ENCODE measurements around the gene NKAIN2.
A peak's percentile ranks its signal among the peaks of the same experiment; 100 is the strongest.
"Not testable (repeated sequence)": the region's sequence is repeated elsewhere in the genome, so short reads cannot be mapped to it uniquely, and the experiment has no call there.

The NKAIN2 gene

DNA sequence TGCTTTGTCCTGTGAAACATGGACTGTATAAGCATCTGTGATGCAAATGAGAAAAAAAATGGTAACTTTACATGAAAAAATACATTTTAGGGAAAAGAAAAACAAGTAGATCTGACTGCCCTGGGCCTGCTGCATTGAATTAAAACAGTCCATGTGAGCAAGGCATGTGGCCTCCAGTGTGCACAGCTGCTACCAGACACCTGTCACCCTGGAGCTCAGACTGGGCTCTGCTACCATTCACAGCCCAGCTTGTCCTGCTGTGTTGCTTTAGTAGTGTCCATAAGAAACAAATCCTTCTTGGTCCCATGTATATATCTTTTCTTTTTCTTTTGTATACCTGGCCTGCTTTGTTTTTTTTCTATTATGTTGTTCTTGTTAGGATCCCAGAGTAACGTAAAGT lies 315.9 kb downstream of the NKAIN2 start:
- DNase-seq = peak; percentile 96

DNA sequence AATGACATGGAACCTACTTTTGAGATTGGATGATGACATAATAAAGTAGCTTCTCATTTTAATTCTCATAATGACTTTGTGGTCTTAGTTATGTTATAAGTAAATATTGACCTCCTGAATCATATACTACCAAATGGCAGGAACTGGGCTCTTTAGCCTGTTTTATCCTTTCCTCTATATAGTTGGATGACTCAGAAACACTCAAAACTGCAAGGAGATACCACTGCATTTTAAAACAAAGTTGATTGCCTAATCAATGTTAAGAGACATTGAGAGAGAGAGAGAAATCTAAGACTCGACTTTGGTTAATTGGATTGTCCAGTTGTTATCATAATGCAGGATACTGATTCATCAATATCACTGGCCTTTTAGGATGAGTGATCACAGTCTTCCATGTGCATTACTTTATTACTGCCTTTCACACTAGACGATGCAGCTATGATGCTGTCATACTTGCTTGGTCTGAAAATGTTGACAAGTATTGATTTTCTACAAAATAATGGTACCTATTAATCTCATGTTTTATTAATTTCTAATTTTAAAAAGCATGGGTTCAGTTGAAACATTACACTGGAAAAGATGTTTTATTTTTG lies 320.0 kb downstream of the NKAIN2 start:
- DNase-seq = peak; percentile 31

DNA sequence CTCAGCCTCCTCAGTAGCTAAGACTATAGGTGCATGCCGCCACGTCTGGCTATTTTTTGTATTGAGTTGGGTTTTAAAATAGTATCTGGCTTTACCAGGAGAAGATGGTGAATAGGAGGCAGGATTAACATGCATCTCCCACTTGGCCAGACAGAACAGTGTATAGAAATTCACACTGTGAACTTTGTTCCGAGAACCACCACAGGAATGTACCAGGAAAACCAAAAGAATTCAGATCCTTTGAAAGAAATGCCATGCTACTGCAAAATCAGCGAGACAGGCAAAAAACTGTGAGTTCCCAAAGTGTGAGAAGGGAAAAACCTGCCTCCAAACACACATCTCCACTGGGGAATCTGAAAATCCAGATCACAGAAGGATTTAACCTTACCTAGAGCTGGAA lies 327.6 kb downstream of the NKAIN2 start:
- no peak for DNase-seq

DNA sequence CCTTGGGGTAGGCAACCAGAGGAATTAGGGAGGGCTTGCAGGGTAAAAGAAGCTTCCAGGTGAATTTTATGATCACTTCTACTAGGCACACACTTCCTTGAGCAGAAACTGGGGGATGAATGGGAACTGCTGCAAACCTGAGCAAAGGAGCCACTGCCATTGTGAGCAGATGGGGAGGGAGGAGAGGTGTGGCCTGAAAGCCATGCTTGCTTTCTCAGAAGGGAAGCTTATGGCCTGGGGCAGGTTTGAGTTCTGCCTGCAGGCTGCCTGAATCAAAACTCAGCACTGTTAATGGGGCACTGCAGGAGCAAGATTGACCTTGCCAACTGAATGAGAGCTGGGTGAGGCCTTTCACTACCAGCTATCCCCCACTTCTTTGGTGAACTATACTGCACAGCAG lies 328.1 kb downstream of the NKAIN2 start:
- peak; percentile 48 for DNase-seq

DNA sequence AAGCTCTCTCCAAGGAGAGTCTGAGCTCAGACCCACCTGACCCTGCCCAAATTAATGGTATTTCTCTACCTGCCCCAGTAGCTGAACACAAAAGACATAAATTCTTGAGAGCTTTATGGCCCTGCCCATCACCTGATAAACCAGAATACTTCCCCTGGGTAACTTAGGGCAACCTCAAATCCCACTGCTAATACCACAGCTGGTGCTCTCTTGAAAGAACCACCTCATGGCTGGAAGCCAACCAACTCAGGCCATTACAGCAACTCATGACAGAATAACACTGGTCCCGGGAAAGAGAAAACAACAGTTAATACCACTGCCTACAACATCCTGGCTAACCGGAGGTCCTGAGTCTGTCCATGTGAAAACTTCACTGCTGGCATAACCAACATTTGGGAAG lies 328.6 kb downstream of the NKAIN2 start:
- DNase-seq = peak; percentile 55

DNA sequence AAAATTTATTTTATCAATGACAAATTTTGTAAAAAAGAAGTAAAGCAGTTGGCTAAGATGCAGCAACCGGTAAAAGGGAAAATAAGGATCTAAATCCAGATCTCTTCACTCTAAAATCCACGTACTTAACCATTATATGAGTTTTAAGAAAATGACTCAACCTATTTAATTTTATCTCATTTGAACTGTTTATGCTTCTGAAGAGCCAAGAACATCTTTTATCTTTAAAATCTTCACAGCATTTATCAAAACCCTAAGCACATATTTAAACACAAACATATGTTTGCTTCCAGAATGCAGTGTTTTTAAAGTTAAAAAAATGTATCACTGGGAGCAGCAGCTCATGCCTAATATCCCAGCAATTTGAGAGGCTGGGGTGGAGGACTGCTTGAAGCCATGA lies 339.2 kb downstream of the NKAIN2 start:
- no peak for DNase-seq

DNA sequence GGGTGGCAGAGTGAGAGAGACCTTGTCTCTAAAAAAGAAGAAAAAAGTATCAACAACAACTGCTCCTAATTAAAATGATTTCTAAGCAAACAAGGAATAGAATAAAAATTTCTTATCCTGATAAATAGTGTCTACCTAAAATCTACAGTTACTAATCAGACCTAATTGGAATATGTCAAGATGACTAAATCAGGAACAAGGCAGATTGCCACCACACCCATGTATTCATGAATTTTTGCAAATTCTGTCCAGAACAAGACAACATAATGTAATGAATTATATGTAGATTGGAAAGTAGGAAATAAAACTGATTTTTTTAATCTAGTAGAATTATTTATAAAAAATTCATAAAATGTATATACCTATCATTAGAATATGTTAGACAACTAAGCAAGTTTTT lies 339.8 kb downstream of the NKAIN2 start:
- peak; percentile 45 for DNase-seq

DNA sequence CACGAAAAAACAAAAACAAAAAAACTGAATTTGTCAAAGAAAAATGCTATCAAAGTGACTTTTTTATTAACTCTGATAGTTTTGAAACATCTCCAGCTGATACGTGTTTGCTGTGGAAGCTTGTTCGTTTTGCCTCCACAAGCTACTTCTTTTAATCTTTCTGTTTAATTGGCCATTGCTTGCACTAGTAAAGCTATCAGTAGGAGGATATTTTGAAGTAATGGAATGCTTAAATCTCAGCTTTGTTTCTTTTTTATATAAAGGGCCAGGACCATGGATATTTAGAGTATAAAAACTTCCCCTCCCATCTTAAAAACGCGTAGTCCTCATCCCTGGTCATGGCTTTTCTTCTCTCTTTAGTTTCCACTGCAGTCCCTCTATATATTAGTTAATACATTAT lies 344.0 kb downstream of the NKAIN2 start:
- peak; percentile 73 for DNase-seq

DNA sequence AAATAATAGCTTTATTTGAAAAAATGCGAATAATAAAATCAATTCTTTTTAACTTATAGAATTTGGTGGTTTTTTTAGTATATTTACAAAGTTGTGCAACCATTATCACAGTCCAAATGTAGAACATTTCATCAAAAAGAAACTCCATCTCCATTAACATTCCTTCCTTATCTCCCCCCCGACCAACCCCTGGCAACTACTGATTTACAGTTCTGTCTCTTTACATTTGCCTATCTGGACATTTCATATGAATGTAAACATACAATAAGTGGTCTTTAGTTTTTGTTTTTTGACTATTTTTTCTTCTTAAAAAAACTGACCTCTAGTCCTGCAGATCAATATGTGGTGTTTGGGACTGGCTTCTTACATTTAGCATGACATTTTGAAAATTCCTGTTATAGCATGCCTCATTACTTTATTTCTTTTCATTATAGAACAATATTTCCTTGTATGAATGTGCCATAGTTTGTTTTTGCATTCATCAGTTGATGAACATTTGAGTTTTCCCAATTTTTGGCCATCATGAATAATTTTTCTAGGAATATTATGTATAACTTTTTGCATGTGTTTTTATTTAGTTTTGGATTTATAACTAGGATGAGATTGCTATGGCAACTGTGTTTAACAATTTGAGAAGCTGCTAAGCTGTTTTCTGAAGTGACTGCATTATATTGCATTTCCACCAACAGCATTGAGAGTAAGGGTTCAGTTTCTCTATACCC lies 344.7 kb downstream of the NKAIN2 start:
- peak; percentile 53 for DNase-seq

DNA sequence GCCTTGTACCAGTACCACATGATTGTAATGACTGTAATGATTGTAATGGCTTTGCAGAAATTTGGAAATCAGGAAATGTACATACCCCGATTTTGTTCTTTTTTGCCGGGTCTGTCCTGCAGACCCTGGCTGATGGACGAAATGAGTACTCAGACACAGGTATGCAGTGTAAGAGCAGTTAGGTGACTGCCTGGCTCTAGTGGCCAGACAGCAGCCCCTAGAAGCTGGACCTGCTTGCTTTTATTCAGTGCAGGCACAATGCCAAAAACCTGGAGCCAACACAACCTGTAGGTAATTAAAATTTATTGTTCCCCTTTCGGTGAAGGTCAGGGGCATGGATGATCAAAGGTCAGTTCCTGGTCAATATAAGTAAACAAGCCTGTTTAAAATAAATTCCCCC lies 346.0 kb downstream of the NKAIN2 start:
- DNase-seq = peak; percentile 72

DNA sequence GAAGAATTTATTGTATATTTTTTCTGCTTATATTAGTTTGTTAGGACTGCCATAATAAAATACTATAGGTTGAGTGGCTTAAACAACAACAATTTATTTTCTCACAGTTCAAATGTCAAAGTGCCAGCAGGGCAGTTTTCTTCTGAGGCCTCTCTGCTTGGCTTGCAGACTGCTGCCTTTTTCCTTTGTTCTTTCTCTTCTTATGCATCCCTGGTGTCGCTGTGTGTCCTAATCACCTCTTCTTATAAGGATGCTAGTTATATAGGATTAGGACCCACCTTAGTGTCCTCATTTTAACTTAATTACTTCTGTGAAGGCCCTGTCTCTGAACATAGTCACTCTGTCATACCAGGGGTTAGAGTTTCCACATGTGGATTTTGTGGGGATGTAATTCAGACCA lies 354.4 kb downstream of the NKAIN2 start:
- DNase-seq = peak; percentile 59

DNA sequence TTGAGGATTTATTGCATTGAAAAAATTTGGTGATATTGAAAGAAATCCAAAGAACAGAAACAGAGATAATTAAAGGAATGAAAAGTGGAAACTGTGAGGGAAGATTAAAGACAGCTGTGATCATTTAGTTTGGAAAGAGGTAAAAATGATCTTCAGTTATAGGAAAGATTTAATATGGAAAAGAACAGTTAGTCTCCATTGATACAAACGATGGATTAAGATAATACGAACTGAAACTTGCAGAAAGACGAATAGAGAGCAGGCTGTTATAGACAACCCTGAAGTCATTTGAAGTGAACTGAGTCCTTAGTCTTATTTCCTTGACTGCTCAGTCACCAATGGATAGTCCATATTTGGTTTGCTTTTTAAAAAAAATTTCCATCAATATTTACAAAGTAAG lies 360.0 kb downstream of the NKAIN2 start:
- DNase-seq = no peak

DNA sequence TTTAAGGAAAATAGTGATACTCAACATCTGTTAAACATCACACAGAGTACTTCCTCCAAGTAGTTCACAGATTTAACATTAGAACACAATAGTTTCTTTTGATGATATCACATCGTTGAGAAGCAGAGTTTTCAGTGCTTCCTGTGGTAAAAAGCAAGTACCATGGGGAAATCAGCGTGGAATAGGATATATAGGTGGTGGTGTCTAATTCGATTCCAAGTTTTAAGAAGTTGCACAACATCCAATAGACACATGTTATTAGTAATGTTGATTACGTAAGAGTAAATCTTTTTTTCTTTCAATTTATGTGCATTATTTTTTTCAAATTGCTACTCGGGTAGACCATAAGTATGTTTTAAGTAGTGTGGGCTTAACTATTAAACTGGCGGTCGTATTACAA lies 360.7 kb downstream of the NKAIN2 start:
- no peak for DNase-seq

DNA sequence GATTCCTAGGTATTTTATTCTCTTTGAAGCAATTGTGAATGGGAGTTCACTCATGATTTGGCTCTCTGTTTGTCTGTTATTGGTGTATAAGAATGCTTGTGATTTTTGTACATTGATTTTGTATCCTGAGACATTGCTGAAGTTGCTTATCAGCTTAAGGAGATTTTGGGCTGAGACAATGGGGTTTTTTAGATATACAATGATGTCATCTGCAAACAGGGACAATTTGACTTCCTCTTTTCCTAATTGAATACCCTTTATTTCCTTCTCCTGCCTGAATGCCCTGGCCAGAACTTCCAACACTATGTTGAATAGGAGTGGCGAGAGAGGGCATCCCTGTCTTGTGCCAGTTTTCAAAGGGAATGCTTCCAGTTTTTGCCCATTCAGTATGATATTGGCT lies 363.6 kb downstream of the NKAIN2 start:
- not testable (repeated sequence) for DNase-seq

DNA sequence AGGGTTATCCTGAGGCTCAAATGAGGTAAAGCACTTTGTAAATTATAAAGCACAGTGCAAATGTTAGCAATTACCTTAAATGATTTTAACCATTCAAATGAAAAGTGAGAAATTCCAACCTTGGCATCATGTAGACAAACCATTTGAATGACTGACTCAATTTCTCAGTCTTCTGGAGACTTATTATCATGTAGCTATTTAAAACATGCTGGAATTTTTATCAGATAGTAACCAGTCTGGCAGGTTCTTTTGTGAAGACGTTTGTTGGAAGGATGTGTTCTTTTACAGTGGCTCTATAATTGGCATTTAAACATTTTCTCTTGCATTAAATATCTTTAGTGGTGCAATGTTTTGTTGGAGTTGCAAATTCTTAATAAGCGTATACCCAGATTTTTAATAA lies 386.6 kb downstream of the NKAIN2 start:
- no peak for DNase-seq

DNA sequence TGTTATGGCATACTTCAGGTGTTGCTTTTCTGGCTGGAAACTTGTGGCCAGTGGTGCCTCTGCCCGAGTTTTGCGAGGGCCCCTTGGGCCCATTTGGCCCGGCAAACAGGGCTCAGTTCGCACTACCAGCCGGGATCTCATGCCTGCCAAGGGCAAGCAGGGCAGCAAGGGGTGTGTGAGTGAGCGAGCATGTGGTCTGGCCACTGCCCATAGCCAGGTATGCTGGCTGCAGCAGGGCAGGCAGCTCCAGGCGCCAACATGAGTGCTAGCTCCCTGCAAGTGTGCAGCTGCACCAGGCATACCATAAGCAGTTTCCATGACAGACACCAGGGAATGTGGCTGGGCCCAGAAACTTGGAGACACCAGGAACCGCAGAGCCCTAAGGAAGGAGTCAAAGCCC lies 389.5 kb downstream of the NKAIN2 start:
- DNase-seq = no peak

DNA sequence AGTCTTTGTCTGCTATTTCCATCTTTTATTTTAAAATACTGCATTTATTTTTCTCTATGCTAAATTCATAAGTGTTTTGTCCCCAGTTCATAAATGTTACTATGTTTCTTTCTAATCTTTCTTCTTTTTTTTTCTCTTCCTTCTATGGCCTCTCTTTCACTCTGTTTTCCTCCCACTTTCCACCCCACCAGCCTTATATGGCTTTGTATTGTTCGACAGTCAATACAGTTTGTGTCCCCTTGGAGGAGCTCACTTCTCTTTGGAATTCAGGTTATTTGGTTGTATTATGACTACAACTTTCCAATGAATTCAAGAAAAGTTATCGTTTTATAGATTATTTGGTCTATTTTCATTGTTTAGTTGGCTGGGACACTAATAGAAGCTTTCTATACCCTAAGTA lies 393.5 kb downstream of the NKAIN2 start:
- DNase-seq = peak; percentile 66

DNA sequence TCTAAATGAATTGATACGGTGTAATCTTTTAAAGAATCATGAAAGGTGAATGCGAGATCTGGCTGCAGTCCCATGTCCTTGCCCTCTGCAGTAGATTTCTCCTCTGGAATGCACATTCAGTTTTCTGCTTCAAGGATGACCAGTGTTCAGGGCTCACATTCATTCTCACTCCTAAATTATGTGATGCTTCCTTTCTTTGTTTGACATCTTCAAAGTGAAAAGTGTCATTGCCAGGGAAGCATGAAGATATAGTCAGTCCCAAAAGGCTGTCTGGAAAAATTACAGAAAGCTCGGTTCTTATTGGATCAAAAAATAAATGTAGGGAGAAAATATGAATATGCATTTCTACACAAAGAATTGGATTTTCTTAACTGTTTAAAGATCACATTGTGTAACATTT lies 395.6 kb downstream of the NKAIN2 start:
- peak; percentile 52 for DNase-seq

DNA sequence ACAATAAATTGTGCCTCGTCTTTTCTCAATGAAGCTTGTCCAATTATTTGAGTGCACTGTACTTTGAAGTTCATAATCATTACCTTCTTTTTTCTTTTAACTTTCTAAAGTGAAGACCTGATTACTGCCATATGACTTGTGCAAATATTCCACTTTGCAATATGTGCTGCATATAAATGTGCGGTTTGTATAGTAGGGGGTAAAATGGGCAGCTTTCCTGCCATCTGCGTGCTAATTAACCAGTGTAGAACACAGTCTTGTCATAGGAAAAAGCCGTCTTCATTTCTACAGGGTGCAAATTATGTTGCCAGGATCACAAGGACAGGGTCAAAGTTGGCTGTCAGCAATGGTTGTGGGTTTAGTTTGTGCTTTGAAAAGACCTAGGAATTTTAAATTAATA lies 397.0 kb downstream of the NKAIN2 start:
- peak; percentile 99 for DNase-seq

DNA sequence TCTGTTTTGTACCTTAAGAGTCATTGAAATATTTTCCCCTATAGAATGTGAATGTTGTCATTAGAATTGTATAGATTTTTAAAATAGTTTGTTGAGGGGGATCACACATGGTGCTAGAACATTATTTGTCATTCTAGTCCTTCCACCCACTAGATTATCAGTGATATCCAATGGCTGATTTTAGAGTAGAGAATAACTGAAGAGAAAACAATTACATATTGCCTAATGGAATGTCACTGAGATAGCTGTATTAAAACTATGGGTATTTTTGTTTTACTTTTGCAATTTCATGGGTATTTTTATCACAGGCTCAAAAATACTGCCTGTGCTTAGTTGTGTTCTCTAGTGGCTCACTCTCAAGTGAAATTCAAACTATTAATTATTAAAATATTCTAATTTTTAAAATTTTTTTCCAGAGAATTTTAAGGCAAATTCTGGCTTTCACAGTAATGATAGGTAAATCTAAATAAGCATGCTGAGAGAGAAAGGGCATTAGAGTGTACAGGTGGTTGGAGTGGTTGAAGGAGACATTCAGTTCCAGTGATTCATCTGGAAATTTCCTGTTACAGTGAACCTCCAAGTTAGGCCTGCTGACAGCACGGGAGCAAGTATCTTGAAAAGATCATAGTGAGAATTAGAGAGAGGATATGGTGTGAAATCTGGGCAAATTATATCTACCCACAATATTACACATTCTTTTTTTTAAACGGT lies 399.6 kb downstream of the NKAIN2 start:
- DNase-seq = peak; percentile 64

DNA sequence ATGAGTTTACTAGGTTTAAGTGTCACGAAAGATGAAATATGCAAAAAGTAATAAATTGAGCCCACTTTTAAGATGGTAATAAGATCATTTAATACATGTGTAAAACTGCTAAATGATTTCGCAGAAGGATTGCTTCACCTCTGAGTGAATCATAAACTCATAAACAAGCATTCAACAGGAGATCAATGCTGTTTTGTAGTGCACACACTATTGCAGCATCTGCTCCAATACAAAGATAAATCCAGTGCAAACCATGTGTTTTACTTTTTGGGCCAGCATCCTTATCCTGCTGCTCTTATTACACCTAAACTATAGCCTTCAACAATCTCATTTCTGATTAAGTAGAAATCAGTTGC lies 400.1 kb downstream of the NKAIN2 start:
- peak; percentile 48 for DNase-seq

DNA sequence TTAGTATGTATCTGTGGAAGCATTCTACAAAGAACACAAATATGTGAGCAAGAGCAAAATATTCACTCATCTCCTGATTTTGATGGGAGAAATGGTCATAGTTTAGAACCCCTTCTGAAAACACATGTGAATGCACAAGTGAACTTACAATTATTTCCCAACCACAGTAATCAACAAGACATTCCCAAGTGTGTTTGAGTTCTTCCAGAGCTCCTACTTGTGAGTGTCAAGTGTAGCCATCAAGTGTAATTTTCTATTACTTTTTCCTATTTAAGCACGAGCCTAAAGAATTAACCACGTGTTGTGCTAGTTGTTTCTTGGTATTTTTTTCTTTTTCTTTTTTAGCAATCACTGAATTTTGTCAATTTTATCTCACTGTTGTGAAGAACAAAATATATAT lies 402.3 kb downstream of the NKAIN2 start:
- DNase-seq = peak; percentile 43

DNA sequence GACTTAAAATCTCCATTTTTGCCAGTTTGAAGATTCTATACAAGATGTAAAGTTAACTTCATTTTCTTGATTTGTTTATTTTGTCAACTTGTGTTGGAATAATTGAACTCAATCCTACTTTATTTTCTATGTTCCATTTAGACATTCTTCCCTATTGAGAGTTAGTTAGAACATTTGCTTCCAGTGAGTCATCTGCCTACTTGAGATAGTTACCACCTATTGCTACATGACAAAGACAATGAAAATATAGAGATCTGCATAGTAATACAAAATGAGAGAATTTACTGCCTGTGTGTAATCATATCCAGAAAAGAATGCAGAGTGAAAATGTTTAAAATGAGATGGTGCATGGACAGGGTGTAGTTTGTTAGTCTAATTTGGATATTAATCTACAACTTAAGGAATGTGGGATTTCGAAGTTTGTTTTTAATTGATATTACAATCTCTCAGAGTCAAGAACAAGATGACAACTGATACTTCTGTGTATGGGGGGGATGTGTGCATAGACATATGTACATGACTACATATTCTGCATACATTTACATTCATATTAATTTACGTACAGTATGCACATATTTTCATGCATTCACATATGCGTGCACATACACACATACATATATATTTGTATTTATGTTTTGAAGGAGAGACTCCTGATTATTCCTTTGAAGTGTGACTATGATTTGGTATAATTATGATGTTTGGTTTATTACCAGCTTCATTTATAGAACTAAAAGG lies 420.1 kb downstream of the NKAIN2 start:
- no peak for DNase-seq

DNA sequence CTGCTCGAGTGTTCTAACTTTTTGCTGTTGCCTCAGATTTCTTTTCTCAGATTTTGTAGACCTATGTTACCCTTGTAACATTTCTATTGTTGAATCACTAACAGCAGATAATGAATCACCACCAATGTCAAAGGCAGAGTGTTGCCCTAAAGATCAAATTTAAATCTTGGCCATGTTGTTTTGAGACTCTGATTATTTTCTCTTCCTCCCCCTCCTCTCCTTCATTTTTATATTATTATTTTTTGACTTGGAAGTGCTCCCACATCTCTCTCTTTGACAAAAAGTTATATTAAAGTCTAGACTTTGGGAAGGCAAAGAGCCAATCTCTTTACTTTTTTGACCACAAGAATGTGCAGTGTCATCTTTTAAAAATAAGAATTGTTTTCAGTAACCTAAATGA lies 422.7 kb downstream of the NKAIN2 start:
- no peak for DNase-seq

All from NCI-H69 (cell line).